Caco-2 (cell line): Measurements from ENCODE around the gene LRRN4CL. TPM values are rescaled to one million over a fixed set of nuclear protein-coding genes. Genes with fewer than 3 reads are reported as not detected.

ENCODE experiments used
- BruUV-seq: library from RNA; stranded (reverse); fragments of 400-500 nt; replicated peaks from 2 replicates; lab custom pipeline; 2021; lab: Mats Ljungman, UMichigan
- CTCF ChIA-PET: fragments of 300-600 bp; sonication (Branson Sonifier 250); formaldehyde crosslinking; loops from one replicate; lab custom pipeline; 2022; ENCODE audit warnings: antibody characterized with exemption; lab: Charles Lee
- POLR2A ChIA-PET: fragments of 300-600 bp; sonication (Branson Sonifier 250); formaldehyde crosslinking; loops from one replicate; lab custom pipeline; 2022; ENCODE audit warnings: antibody characterized with exemption; lab: Charles Lee
- DNase-seq, 2 experiments: peaks; one replicate each; pipeline versions ENCODE4 v3.0.0 to v3.0.0-alpha.2; 2020 to 2022
- H3K27me3 ChIP-seq: replicated peaks from 2 replicates; pipeline ENCODE4 v1.6.0; 2011; ENCODE audit warnings: low read length; ENCODE audit not compliant: control insufficient read depth, insufficient read depth
- H3K36me3 ChIP-seq: 2 replicates; pipeline ENCODE4 v1.5.1; 2011; ENCODE audit warnings: low read length; ENCODE audit not compliant: control insufficient read depth, insufficient read depth
- H3K4me1 ChIP-seq: fragments of 250-450 bp; sonication (Bioruptor Pico); 2 replicates; pipeline ENCODE4 v1.5.1; 2020; ENCODE audit warnings: mild to moderate bottlenecking
- H3K4me3 ChIP-seq: 2 replicates; pipeline ENCODE4 v1.5.1; 2011; ENCODE audit warnings: low read depth, mild to moderate bottlenecking, control low read depth, low read length
- H3K9me3 ChIP-seq: fragments of 250-450 bp; sonication (Bioruptor Pico); 2 replicates; pipeline ENCODE4 v1.5.1; 2020; ENCODE audit warnings: mild to moderate bottlenecking, moderate library complexity
- H3K27ac Mint-ChIP-seq: one replicate; pipeline ENCODE4 v1.8.0; 2022; ENCODE audit warnings: mixed read lengths; ENCODE audit not compliant: unreplicated experiment
- H3K27me3 Mint-ChIP-seq: one replicate; pipeline ENCODE4 v1.8.0; 2022; ENCODE audit warnings: mixed read lengths; ENCODE audit not compliant: insufficient read depth, unreplicated experiment
- H3K36me3 Mint-ChIP-seq: one replicate; pipeline ENCODE4 v1.8.0; 2022; ENCODE audit warnings: mild to moderate bottlenecking, mixed read lengths; ENCODE audit not compliant: insufficient read depth, unreplicated experiment
- H3K4me1 Mint-ChIP-seq: one replicate; pipeline ENCODE4 v1.8.0; 2022; ENCODE audit warnings: low read depth, mixed read lengths; ENCODE audit not compliant: unreplicated experiment
- H3K4me3 Mint-ChIP-seq: one replicate; pipeline ENCODE4 v1.8.0; 2022; ENCODE audit warnings: mild to moderate bottlenecking, moderate library complexity, mixed read lengths; ENCODE audit not compliant: unreplicated experiment
- H3K9me3 Mint-ChIP-seq: one replicate; pipeline ENCODE4 v1.8.0; 2022; ENCODE audit warnings: mixed read lengths; ENCODE audit not compliant: unreplicated experiment
- intact Hi-C: fragments of 100-400 bp; cut with micrococcal nuclease; formaldehyde crosslinking; loops from one replicate; pipeline ENCODE4 v1.10.0; 2022; ENCODE audit not compliant: unreplicated experiment
- total RNA-seq: library from RNA; stranded (reverse); gene quantifications from 2 replicates; pipeline ENCODE4 v1.2.3, GENCODE V29; 2022
- TF ChIP-seq, protein P1 (sequence below), 2 experiments: fragments of 200-600 bp in 1 of 2; IDR thresholded peaks; 1 replicate in 1 of 2; 2 replicates in 1 of 2; pipeline versions ENCODE4 v1.5.1 to v1.8.0; 2011 to 2022; ENCODE audit warnings: antibody characterized with exemption in 1 of 2, control low read depth in 1 of 2, inconsistent platforms in 1 of 2, low read depth in 1 of 2, low read length in 1 of 2, mild to moderate bottlenecking in 1 of 2, moderate library complexity in 1 of 2; ENCODE audit not compliant: insufficient read depth in 1 of 2, severe bottlenecking in 1 of 2, unreplicated experiment in 1 of 2

The LRRN4CL gene
- total RNA-seq, 1 experiment from 2014 or later: 0.64 TPM

DNA sequence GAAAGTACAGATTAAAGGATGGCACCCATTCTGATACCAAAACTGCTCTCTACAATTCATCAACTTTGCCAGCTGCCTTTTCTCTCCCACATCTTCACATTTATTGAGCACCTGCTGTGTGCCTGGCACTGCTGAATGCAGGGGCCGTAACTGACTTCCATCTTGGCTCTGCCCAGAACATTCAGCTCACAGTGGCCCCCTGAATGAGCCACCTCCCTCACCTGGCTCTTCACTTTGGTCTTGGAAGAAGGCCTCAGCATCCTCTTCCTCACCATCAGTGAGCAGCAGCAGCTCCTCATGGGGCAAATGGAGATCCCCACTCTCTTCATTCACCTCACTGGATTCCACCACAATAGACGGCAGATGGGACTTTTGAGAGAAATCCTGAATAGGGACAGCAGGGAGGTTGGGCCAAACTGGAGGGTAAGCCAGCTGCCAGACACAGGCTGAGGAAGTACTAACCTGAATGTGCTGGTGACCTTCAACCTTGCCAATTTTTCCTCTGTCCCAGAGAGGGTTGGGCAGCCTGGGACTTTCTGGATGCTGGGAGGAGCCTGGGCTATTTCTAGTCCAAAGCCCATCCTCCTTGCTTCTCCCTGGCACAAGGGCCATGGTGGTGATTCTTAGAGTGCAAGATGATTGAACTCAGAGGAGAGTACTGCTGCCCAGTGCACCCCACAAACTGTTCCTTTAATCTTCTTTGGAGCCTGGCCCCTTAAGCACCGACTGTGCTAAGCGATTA lies 19.7 kb downstream of the LRRN4CL start:
- peaks cover 84% of the 10 kb centered on the region for H3K36me3 Mint-ChIP-seq
- TF ChIP-seq, protein P1, sequence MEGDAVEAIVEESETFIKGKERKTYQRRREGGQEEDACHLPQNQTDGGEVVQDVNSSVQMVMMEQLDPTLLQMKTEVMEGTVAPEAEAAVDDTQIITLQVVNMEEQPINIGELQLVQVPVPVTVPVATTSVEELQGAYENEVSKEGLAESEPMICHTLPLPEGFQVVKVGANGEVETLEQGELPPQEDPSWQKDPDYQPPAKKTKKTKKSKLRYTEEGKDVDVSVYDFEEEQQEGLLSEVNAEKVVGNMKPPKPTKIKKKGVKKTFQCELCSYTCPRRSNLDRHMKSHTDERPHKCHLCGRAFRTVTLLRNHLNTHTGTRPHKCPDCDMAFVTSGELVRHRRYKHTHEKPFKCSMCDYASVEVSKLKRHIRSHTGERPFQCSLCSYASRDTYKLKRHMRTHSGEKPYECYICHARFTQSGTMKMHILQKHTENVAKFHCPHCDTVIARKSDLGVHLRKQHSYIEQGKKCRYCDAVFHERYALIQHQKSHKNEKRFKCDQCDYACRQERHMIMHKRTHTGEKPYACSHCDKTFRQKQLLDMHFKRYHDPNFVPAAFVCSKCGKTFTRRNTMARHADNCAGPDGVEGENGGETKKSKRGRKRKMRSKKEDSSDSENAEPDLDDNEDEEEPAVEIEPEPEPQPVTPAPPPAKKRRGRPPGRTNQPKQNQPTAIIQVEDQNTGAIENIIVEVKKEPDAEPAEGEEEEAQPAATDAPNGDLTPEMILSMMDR (IDR thresholded peaks at IDR 0.05; ENCODE audit: insufficient read depth in 1 of 2, low read depth in 1 of 2, low read length in 1 of 2, severe bottlenecking in 1 of 2, unreplicated experiment in 1 of 2): no peak
- H3K9me3 ChIP-seq: no peaks in the 10 kb centered on the region
- peaks cover 14% of the 10 kb centered on the region for H3K4me1 Mint-ChIP-seq
- no TSS peak for BruUV-seq
- peaks cover 7% of the 10 kb centered on the region for H3K36me3 ChIP-seq
- no peak for DNase-seq
- H3K9me3 Mint-ChIP-seq: no peaks in the 10 kb centered on the region
- H3K4me3 Mint-ChIP-seq: no peak overlapping the region
- ChIA-PET CTCF (interaction anchor here (0.6 kb wide), 1 partner anchor 14 kb away, joined by 4 read pairs; no protein-coding TSS in a partner anchor), POLR2A (no interaction called here)
- H3K27me3 ChIP-seq: no peaks in the 10 kb centered on the region
- no peaks in the 10 kb centered on the region for H3K27me3 Mint-ChIP-seq
- intact Hi-C loops: loop anchor here (10.0 kb wide), 1 partner anchor 275 kb away; no protein-coding TSS in a partner anchor
- peak overlapping the region; percentile 5 for H3K27ac Mint-ChIP-seq
- peaks cover 32% of the 10 kb centered on the region for H3K4me1 ChIP-seq
- no peak overlapping the region for H3K4me3 ChIP-seq

DNA sequence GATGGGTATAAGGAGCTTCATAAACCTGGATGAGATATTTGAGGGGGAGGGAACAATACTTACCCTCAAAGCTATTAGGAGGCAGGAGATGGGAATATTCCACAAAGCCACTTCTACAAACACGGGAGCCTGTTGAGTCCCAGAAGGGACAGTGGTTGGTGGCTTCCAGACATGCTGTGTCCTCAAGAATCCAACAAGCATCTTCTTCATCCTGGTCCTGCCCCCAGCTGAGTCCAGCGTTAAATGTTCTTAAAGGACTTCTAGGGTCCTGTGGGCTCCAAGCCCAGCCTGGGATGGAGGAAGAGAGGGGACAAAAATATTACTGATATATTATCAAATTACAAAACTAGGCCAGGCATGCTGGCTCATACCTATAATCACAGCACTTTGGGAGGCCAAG lies 21.9 kb downstream of the LRRN4CL start:
- Mint-ChIP-seq H3K36me3 (peaks cover 86% of the 10 kb centered on the region), H3K27ac (no peak overlapping the region), H3K27me3 (no peaks in the 10 kb centered on the region), H3K4me3 (no peak overlapping the region), H3K9me3 (no peaks in the 10 kb centered on the region), H3K4me1 (peaks cover 14% of the 10 kb centered on the region)
- H3K4me1 ChIP-seq: peaks cover 24% of the 10 kb centered on the region
- ChIA-PET POLR2A (interaction anchor here (1.0 kb wide), 1 partner anchor 76 kb away, joined by 3 read pairs; the partner anchor contains the start of gene TUT1), CTCF (interaction anchor here (0.5 to 2.0 kb wide), 2 partner anchors 12 to 56 kb away, joined by 6 to 7 read pairs; no protein-coding TSS in a partner anchor)
- no peaks in the 10 kb centered on the region for H3K27me3 ChIP-seq
- no peak overlapping the region for H3K4me3 ChIP-seq
- H3K9me3 ChIP-seq: no peaks in the 10 kb centered on the region
- TF ChIP-seq, protein P1 (IDR thresholded peaks at IDR 0.05; ENCODE audit: insufficient read depth in 1 of 2, low read depth in 1 of 2, low read length in 1 of 2, severe bottlenecking in 1 of 2, unreplicated experiment in 1 of 2): no peak
- DNase-seq: no peak
- intact Hi-C loops: no loop called here
- H3K36me3 ChIP-seq: peaks cover 7% of the 10 kb centered on the region
- no TSS peak for BruUV-seq

DNA sequence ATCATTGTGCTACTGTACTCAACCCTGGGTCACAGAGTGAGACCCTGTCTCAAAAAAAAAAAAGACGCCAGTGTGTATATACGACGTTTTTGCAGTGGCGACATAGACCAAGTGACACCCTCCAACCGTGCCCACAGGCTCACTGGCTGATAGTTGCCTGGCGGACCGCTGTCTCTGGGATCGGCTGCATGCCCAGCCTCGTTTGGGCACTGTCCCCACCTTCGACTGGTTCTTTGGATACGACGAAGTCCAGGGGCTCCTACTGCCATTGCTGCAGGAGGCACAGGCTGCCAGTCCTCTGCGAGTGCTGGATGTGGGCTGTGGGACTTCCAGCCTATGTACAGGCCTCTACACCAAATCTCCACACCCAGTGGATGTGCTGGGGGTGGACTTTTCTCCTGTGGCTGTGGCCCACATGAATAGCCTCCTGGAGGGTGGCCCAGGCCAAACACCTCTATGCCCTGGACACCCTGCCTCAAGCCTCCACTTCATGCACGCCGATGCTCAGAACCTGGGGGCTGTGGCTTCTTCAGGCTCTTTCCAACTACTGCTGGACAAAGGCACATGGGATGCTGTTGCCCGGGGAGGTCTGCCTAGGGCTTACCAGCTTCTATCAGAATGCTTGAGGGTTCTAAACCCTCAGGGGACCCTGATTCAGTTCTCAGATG lies 22.9 kb downstream of the LRRN4CL start:
- H3K4me1 ChIP-seq: peaks cover 23% of the 10 kb centered on the region
- intact Hi-C loops: no loop called here
- no peaks in the 10 kb centered on the region for H3K9me3 Mint-ChIP-seq
- peak overlapping the region; percentile 99 for H3K4me3 Mint-ChIP-seq
- peak overlapping the region; percentile 97 for H3K27ac Mint-ChIP-seq
- TF ChIP-seq, protein P1 (IDR thresholded peaks at IDR 0.05; ENCODE audit: insufficient read depth in 1 of 2, low read depth in 1 of 2, low read length in 1 of 2, severe bottlenecking in 1 of 2, unreplicated experiment in 1 of 2): no peak
- H3K4me3 ChIP-seq: peak overlapping the region; percentile 50
- no peaks in the 10 kb centered on the region for H3K9me3 ChIP-seq
- H3K36me3 Mint-ChIP-seq: peaks cover 79% of the 10 kb centered on the region
- ChIA-PET CTCF (interaction anchor here (1.4 to 2.1 kb wide), 3 partner anchors 13 to 93 kb away, joined by 4 to 7 read pairs (median 6); partner anchors contain the start of genes EEF1G, INTS5 and TUT1), POLR2A (interaction anchor here (0.5 to 2.1 kb wide), 7 partner anchors 13 to 1639 kb away, joined by 3 to 46 read pairs (median 8); partner anchors contain the start of genes ESRRA, HNRNPUL2, INTS5 and STX5)
- no peaks in the 10 kb centered on the region for H3K27me3 ChIP-seq
- H3K27me3 Mint-ChIP-seq: no peaks in the 10 kb centered on the region
- H3K36me3 ChIP-seq: peaks cover 7% of the 10 kb centered on the region
- peaks cover 11% of the 10 kb centered on the region for H3K4me1 Mint-ChIP-seq
- DNase-seq: no peak
- no TSS peak for BruUV-seq
